ENCODE results near the gene KLHL10.

KLHL10 gene

DNA sequence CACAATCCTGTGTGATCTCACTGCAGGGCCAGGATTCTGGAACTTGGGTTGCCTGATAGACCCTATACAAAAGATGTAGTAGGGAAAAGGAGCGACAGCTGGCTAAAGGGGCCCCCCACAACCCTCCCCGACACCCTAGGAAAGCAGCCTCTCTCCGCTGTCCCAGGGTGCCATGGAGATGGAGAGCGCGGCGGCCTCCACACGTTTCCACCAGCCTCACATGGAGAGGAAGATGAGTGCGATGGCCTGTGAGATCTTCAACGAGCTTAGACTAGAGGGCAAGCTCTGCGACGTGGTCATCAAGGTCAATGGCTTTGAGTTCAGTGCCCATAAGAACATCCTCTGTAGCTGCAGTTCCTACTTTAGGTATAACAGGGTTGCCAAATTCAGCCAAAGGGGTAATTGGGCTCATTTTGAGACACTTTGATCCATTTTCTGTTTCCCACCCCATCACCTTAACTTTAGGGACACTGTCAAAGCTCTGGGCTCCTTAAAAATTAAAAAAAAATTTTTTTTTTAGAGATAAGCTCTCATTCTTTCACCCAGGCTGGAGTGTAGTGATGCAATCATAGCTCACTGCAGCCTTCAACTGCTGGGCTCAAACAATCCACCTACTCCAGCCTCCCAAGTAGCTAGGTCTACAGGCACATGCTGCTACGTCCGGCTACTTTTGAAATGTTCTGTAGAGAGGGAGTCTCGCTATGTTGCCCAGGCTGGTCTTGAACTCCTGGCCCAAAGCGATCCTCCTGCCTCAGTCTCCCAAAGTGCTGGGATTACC is at the start of gene KLHL10:
TSS of gene KLHL10 (plus strand) at position 65 of the 778 bp plus-strand sequence. CDS start at position 173, 108 bp downstream.
- FAIRE-seq: no peak
- DNase-seq (ENCODE audit: extremely low spot score, insufficient read length, low read depth): no peak

GRCh38 chr17:41792845-41793783 is 44.5 kb upstream of the KLHL10 start:
- DNase-seq (ENCODE audit: extremely low spot score, insufficient read length, low read depth) (no peak), FAIRE-seq (no peak)

GRCh38 chr17:41793784-41794539 is 43.7 kb upstream of the KLHL10 start:
- FAIRE-seq: no peak
- DNase-seq (ENCODE audit: extremely low spot score, insufficient read length, low read depth): no peak

- DNase-seq (ENCODE audit: extremely low spot score, insufficient read length, low read depth) (no peak), FAIRE-seq (no peak)
These were observed 43.1 kb upstream of the KLHL10 start for GRCh38 chr17:41794540-41794975.

DNA sequence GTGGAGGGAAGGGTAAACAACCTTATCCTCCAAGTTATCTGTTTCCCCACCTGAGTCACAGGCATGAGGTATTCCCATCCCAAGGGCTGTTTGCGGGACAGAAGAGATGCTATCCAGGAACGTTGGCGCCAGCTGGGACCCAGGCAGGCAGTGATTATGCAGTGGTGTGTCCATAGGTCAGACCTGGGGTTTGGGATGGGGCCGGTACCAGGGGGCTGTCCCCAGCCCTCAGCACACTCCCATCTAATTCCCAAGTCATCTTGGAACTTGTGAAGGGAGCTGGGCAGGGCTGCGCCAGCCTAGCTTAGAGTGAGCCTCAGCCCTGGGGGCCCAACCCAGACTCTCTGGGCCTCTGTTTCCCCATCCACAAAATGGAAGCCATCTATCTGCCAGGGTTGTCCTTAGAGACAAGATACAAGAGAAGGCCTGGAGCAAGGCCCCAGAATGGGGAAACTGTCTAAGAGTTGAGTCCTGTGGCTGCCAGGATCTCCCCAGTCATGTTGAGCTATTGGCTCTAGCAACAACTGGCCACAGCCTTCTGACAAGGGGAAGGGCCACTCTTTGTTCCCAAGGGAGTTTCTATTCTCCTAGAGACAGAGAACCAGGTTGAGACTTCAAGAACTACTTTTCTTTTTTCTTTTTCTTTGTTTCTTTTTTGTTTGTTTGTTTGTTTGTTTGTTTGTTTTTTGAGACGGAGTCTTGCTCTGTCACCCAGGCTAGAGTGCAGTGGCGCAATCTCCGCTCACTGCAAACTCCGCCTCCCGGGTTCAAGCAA is 41.3 kb upstream of the KLHL10 start:
- FAIRE-seq: no peak
- no peak for DNase-seq (ENCODE audit: extremely low spot score, insufficient read length, low read depth)

- FAIRE-seq (no peak), DNase-seq (ENCODE audit: extremely low spot score, insufficient read length, low read depth) (no peak)
These were observed 40.2 kb upstream of the KLHL10 start for GRCh38 chr17:41797377-41797776.

- DNase-seq (ENCODE audit: extremely low spot score, insufficient read length, low read depth) (no peak), FAIRE-seq (no peak)
These were observed 38.3 kb upstream of the KLHL10 start for GRCh38 chr17:41799366-41799765.

- FAIRE-seq (no peak), DNase-seq (ENCODE audit: extremely low spot score, insufficient read length, low read depth) (no peak)
These were observed 36.8 kb upstream of the KLHL10 start for GRCh38 chr17:41800601-41801373.

GRCh38 chr17:41801374-41802271 is 36.0 kb upstream of the KLHL10 start:
- peak; percentile 88 for FAIRE-seq
- DNase-seq (ENCODE audit: extremely low spot score, insufficient read length, low read depth): peak; percentile 70

- DNase-seq (ENCODE audit: extremely low spot score, insufficient read length, low read depth) (no peak), FAIRE-seq (no peak)
These were observed 34.3 kb upstream of the KLHL10 start for GRCh38 chr17:41803049-41804020.

- DNase-seq (ENCODE audit: extremely low spot score, insufficient read length, low read depth) (no peak), FAIRE-seq (no peak)
These were observed 30.8 kb upstream of the KLHL10 start for GRCh38 chr17:41806685-41807445.

GRCh38 chr17:41810659-41811548 is 26.7 kb upstream of the KLHL10 start:
- no peak for DNase-seq (ENCODE audit: extremely low spot score, insufficient read length, low read depth)
- no peak for FAIRE-seq

DNA sequence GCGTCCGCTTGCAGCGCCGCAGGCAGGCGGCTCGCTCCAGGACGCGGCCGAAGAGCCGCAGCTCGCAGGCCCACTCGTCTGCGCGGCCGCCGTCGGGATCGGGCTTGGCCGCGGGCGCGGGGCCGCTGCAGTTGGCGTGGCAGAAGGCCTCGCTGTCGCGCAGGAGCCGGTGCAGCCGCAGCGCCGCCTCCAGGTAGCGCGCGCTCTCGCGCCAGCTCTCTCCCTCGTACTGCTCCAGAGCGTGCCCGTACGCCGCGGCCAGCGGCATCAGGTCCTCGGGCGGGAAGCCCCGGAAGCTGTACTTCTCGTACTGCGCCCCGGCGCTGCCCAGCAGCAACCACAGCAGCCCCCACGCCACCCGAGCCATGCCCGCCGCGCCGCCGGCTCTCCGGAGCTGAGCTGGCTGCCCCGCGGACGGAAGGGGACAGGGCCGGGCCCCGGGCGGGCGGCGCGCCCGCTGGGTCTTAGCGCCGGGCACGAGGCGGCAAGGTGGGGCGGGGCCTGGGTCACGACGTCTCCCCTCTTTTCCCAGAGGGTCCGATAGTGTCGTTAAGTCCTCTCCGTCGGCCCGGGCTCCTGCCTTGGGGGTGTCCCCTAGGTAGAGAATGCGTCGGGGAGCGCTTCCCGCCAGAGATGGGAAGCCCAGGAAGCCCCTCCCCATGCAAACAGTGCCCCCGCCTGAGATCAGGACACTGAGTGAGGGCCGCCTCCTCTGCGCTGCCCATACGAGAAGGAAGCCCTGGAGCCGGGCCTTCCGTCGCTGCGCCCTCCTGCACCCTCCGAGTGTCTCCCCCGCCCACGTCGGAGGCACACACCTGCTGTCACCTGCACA is 25.9 kb upstream of the KLHL10 start, which contains the start of gene P3H4:
TSS of gene P3H4 (minus strand) at position 401 of the 832 bp plus-strand sequence. CDS start at position 367, 34 bp downstream.
- peak; percentile 71 for FAIRE-seq

More for the DNA sequence above, 25.9 kb upstream of the KLHL10 start, which contains the start of gene P3H4:
- DNase-seq (ENCODE audit: extremely low spot score, insufficient read length, low read depth): peak; percentile 60

Data from GM18507 (cell line).